HG02759 (cell line): ENCODE measurements around the gene DNAJB2.
"Not testable (repeated sequence)": the region's sequence is repeated elsewhere in the genome, so short reads cannot be mapped to it uniquely, and the experiment has no call there.

Experiments used
- ATAC-seq: cut with Tn5 transposase; IDR thresholded peaks from one replicate; pipeline ENCODE4 v1.9.1; 2021; ENCODE audit warnings: mild to moderate bottlenecking, moderate library complexity; ENCODE audit not compliant: unreplicated experiment

DNAJB2 gene

GRCh38 chr2:219298759-219299371 is 19.7 kb downstream of the DNAJB2 start:
- ATAC-seq = peak; percentile 50

- ATAC-seq = no peak
Measured at GRCh38 chr2:219299372-219299760, 20.2 kb downstream of the DNAJB2 start.

DNA sequence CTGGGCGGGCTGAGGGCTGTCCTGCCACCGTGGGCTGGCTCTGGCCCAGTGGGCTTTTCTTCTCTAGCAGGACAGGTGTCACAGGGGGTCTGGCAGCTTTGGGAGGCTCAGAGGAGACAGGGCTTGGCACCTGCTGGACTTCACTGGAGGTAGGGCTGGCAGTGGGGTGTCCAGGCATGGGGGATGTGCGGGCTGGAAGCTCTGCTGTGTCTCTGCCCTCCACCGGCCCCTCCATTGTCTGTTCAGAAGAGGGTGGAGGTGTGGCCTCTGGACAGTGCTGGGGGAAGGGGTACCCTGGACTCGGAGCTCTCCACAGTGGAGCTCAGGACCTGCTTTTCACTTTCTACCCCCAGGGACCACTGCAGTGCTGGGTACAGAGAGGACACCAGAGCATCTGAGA is 20.9 kb downstream of the DNAJB2 start:
- no peak for ATAC-seq

DNA sequence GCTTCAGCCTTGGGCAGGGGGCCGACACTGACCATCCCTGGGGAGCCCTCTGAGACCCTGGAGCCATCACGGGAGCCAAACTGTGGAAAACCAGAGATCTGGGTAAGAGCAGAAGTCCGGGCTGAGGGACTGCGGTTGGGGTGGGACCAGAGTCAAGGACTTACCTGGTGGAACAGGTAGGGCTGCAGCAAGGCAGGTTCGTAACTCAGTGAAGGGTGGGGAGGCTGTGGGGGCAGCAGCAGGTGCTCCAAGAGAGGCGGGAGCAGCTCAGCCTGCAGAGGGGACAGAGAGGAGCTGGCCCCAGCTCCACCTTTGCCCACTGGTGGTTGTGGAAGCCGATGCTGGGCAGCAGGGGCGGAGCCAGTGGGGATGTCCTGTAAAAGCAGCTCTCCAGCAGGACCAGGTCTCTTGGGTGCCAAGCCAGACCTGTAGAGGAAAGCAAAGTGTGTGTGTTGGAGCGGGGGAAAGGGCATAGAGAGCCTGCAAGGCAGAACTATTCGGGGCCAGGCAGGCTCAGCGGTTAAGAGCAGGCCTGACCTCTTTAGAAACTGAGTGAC is 23.3 kb downstream of the DNAJB2 start:
- ATAC-seq = no peak

- no peak for ATAC-seq
Measured at GRCh38 chr2:219304223-219304622, 25.1 kb downstream of the DNAJB2 start.

DNA sequence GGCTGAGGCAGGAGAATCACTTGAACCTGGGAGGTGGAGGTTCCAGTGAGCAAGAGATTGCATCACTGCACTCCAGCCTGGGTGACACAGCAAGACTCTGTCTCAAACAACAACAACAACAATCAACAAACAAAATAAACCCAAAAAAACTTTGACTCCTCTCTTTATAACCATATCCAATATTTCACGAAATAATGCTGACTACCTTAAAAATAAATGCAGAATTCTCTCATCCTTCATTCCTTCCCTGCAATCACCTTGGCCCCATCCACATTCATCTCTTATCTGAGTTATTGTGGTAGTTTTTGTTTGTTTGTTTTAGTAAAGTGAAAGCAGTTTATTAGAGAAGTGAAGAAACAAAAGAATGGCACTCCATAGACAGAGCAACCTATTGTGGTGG is 26.9 kb downstream of the DNAJB2 start:
- ATAC-seq = no peak

DNA sequence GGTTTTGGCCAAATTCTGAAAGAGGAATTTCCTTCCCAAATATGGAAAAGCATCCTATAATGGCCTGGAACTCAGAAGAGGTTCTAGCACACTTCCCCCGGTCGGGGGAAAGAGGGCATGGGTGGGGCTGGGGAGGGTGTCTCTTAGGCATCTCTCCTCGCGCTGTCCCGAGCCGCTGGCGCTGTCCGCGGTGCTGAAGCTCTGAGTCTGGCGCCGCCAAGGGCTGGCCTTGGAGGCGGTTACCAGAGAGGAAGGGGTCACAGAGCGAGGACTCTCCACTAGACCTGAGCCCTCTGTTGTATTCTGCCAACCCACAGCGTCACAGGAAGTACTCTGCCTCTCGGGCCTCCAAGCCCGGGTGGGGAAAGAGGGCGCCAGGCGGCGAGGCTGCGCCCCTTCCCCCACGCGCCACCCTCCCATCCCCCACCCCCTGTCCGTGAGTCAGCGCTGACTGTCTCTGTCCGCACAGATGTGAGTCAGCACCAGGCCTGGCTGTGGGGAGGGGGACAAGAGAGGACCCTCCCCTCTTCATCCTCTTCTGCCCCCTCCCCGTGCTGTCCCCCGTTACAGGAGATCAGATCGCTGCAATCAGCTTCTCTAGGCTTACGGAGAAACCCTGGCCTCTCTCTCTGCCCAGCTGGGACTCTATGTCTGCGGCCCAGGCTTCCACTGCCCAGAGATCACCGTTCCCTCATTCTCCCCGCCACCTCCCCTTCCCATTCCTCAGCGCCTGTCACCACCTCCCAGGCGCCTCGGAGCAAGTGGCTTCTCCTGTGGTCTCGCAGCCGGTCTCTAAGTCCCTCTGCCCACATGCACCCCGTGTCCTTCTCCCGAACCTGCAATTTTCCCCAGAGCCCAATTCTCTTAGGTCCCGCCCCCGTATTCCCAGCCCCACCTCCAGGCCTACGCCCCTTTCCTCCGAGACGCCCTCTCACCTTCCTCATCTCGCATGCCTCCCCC is 29.3 kb downstream of the DNAJB2 start:
- no peak for ATAC-seq

GRCh38 chr2:219309278-219309677 is 30.1 kb downstream of the DNAJB2 start, which contains the start of gene PTPRN:
Gene PTPRN, minus strand, starts transcription at chr2:219309401. Its CDS starts 69 bp downstream, at chr2:219309332.
- ATAC-seq = no peak

DNA sequence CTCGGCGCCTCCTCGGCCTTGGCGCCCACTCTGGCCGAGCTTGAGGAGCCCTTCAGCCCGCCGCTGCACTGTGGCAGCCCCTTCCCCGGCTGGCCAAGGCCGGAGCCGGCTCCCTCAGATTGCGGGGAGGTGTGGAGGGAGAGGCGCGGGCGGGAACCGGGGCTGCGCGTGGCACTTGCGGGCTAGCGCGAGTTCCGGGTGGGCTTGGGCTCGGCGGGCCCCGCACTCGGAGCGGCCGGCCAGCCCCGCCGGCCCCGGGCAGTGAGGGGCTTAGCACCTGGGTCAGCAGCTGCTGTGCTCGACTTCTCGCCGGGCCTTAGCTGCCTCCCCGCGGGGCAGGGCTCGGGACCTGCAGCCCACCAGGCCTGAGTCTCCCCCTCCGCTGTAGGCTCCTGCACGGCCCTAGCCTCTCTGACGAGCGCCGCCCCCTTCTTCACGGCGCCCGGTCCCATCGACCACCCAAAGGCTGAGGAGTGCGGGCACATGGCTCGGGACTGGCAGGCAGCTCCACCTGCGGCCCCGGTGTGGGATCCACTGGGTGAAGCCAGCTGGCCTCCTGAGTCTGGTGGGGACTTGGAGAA is 33.6 kb downstream of the DNAJB2 start:
- ATAC-seq = not testable (repeated sequence)

GRCh38 chr2:219314804-219315468 is 35.8 kb downstream of the DNAJB2 start:
- no peak for ATAC-seq

DNA sequence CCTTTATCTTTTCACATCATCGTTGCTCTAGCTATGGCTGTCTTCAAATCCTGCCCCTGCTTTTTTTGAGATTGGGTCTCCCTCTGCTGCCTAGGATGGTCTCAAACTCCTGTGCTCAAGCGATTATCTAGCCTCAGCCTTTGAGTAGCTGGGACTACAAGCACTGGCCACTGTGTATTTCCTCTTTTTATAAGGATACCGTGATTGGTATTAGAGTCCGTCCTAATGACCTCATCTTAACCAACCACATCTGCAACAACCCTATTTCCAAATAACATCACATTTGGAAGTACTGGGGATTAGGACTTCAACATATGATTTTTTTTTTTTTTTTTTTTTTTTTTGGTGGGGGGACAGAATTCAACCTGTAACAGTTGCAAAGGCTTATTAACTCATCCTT is 44.3 kb downstream of the DNAJB2 start:
- ATAC-seq = no peak

GRCh38 chr2:219325136-219325535 is 46.0 kb downstream of the DNAJB2 start:
- no peak for ATAC-seq

GRCh38 chr2:219325657-219326315 is 46.6 kb downstream of the DNAJB2 start:
- ATAC-seq = no peak

GRCh38 chr2:219327719-219328118 is 48.6 kb downstream of the DNAJB2 start:
- no peak for ATAC-seq

DNA sequence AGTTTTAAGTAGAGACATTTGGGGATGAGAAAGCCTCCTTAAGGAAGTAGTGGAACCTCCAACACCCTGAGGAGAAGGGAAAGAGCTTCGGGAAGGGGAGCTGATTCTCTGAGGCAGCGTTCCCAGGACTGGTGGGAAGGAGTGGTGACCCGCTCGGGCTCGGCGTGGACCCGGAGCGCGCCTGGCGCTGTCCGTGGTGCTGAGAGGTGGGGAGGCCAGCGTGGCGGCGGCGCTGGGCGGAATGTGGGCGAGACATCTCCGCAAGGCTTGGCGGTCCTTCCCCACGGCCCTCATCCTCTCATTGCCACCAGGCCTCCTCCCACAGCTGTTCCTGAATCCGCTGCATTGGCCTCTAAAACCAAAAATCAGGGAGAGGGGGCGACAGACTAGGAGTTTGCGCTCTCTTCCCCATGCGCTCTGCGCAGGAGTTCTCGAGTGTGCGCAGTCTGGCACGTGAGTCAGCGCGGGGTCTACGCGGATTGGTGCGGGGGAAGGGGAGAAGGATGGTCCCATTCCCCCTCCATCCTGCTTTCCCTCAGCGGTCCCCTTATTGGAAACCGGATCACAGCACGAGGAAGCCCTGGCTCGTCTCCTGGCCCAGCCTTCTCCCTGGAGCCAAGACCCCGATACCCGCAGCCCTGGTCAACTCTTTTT is 52.5 kb downstream of the DNAJB2 start:
- ATAC-seq = no peak

- ATAC-seq = no peak
Measured at GRCh38 chr2:219332542-219332941, 53.4 kb downstream of the DNAJB2 start, which contains the start of gene RESP18. Gene RESP18, minus strand, starts transcription at chr2:219332744.

- no peak for ATAC-seq
Measured at GRCh38 chr2:219334076-219334475, 54.9 kb downstream of the DNAJB2 start.

GRCh38 chr2:219335373-219335786 is 56.2 kb downstream of the DNAJB2 start:
- ATAC-seq = no peak
